ENCODE data around the gene LRRC43.

LRRC43 gene

DNA sequence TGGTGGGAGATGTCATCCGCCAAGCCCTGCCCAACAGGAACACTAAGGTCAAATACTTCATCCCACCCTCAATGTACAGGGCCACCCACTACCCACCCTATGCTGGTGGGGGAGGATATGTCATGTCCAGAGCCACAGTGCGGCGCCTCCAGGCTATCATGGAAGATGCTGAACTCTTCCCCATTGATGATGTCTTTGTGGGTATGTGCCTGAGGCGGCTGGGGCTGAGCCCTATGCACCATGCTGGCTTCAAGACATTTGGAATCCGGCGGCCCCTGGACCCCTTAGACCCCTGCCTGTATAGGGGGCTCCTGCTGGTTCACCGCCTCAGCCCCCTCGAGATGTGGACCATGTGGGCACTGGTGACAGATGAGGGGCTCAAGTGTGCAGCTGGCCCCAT lies 24.1 kb downstream of the LRRC43 start:
- Histone ChIP-seq H3K4me3 (ENCODE audit: low read depth in 1 of 2, low read length in 2 of 2) (no peak overlapping the region), H3K9me3 (ENCODE audit: control insufficient read depth in 1 of 2, low read length in 2 of 2) (no peaks in the 10 kb centered on the region), H3K27me3 (ENCODE audit: low read depth, low read length) (peaks cover 18% of the 10 kb centered on the region), H3K27ac (ENCODE audit: low read length) (no peak overlapping the region), H3K36me3 (ENCODE audit: control insufficient read depth in 1 of 2, insufficient read depth in 2 of 2, low read length in 2 of 2) (peaks cover 14 to 30% of the 10 kb centered on the region in 2 donors), H3K4me1 (ENCODE audit: control insufficient read depth in 1 of 2, insufficient read depth in 2 of 2, low read length in 2 of 2) (peaks cover 0 to 12% of the 10 kb centered on the region in 2 donors)

DNA sequence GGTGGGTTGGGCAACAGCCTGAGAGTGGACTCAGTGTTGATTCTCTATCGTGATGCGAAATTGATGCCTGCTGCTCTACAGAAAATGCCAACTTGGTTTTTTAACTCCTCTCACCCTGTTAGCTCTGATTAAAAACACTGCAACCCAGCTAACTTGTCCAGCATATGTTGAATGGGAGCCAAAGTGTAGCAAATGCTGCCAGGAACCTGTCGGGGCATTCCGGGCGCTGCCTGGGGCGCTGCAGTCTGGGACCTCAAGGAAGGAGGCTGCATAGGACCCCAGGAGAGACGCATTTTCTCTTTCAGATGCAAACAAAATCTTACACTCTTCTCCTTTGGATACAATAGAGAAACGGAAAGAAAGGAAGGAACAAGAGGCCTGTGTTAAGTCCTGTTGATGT lies 24.5 kb downstream of the LRRC43 start:
- Histone ChIP-seq H3K27me3 (ENCODE audit: low read depth, low read length) (peaks cover 18% of the 10 kb centered on the region), H3K4me1 (ENCODE audit: control insufficient read depth in 1 of 2, insufficient read depth in 2 of 2, low read length in 2 of 2) (peaks cover 0 to 12% of the 10 kb centered on the region in 2 donors), H3K27ac (ENCODE audit: low read length) (no peak overlapping the region), H3K36me3 (ENCODE audit: control insufficient read depth in 1 of 2, insufficient read depth in 2 of 2, low read length in 2 of 2) (peaks cover 18 to 34% of the 10 kb centered on the region in 2 donors), H3K9me3 (ENCODE audit: control insufficient read depth in 1 of 2, low read length in 2 of 2) (no peaks in the 10 kb centered on the region), H3K4me3 (ENCODE audit: low read depth in 1 of 2, low read length in 2 of 2) (no peak overlapping the region)

GRCh38 chr12:122208073-122208820 lies 25.3 kb downstream of the LRRC43 start:
- Histone ChIP-seq H3K27ac (ENCODE audit: low read length) (no peak overlapping the region), H3K9me3 (ENCODE audit: control insufficient read depth in 1 of 2, low read length in 2 of 2) (no peaks in the 10 kb centered on the region), H3K4me3 (ENCODE audit: low read depth in 1 of 2, low read length in 2 of 2) (no peak overlapping the region), H3K27me3 (ENCODE audit: low read depth, low read length) (peaks cover 14% of the 10 kb centered on the region), H3K36me3 (ENCODE audit: control insufficient read depth in 1 of 2, insufficient read depth in 2 of 2, low read length in 2 of 2) (peaks cover 23 to 42% of the 10 kb centered on the region in 2 donors), H3K4me1 (ENCODE audit: control insufficient read depth in 1 of 2, insufficient read depth in 2 of 2, low read length in 2 of 2) (peaks cover 0 to 7% of the 10 kb centered on the region in 2 donors)

DNA sequence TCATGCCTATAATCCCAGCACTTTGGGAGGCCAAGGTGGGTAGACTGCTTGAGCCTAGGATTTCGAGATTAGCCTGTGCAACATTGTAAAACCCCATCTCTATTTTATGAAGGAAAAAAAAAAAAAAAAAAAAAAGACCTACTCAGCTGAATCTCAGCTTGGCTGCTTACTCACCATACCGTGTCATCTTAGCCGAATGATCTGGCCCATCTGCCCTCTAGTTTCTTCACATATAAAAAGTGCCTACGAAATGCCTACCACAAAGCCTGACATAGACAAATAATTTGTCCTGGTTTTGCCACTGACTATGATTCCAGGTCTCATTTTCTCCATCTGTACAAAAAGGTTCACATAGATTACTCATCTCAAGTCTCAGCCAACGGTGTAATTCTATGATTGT lies 32.8 kb downstream of the LRRC43 start:
- Histone ChIP-seq H3K27me3 (ENCODE audit: low read depth, low read length) (no peaks in the 10 kb centered on the region), H3K4me3 (ENCODE audit: low read depth in 1 of 2, low read length in 2 of 2) (no peak overlapping the region), H3K27ac (ENCODE audit: low read length) (no peak overlapping the region), H3K36me3 (ENCODE audit: control insufficient read depth in 1 of 2, insufficient read depth in 2 of 2, low read length in 2 of 2) (peaks cover 45 to 76% of the 10 kb centered on the region in 2 donors), H3K9me3 (ENCODE audit: control insufficient read depth in 1 of 2, low read length in 2 of 2) (no peaks in the 10 kb centered on the region), H3K4me1 (ENCODE audit: control insufficient read depth in 1 of 2, insufficient read depth in 2 of 2, low read length in 2 of 2) (no peaks in the 10 kb centered on the region)

DNA sequence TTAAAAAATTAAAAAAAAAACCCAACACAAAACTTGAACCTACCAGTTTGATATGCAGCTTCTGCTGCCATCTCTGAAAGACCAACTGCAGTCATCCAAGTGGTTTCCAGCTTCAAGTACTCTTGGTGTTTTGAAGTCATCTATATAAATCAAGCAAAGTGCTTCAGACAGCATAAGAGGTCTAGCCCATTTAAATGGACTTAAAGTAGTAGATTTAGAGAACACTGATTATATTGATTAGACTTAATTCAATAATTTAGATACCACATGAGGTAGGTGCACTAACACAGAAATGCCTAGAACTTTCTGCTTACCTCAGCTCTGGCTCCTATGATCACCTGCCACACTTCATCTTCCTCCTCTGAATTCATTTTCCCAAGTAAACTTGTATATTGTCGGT lies 33.5 kb downstream of the LRRC43 start:
- no peaks in the 10 kb centered on the region for H3K9me3 ChIP-seq (ENCODE audit: control insufficient read depth in 1 of 2, low read length in 2 of 2)
- H3K4me3 ChIP-seq (ENCODE audit: low read depth in 1 of 2, low read length in 2 of 2) = no peak overlapping the region
- no peaks in the 10 kb centered on the region for H3K4me1 ChIP-seq (ENCODE audit: control insufficient read depth in 1 of 2, insufficient read depth in 2 of 2, low read length in 2 of 2)
- H3K27ac ChIP-seq (ENCODE audit: low read length) = no peak overlapping the region
- no peaks in the 10 kb centered on the region for H3K27me3 ChIP-seq (ENCODE audit: low read depth, low read length)
- peaks cover 52 to 78% of the 10 kb centered on the region in 2 donors for H3K36me3 ChIP-seq (ENCODE audit: control insufficient read depth in 1 of 2, insufficient read depth in 2 of 2, low read length in 2 of 2)

DNA sequence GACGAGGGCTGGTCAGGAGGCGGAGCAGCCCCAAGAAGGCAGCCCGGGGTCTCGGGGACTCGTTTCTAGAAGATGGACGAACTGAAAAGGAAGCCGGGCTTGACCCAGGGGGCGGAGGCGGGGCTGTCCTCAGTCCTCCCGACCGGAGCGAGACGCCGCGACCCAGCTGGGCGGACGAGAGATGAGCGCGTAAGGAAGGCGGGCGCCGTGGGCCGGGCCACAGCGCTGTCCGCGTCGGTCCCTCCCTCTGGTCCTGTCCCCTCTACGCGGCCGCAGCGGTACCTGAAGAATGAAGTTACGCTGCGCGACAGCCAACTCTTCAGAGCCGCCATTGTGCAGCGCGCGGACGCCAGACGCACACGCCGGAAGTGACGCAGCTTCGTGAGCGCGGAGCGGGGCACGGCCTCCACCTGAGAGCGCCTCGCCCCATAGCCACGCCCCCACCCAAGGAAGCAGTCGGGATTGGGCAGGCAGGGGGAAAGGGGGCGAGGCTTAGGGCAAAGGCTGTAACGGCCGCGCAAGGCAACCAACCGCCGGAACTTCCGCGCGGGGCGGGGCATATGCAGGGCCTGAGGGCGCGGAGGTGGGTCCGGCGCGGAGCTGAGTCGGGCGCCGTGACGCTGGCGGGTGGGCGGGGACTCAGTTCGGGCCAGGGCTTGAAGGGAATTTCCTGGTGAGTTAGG lies 42.9 kb downstream of the LRRC43 start, which contains the start of gene DIABLO:
TSS of gene DIABLO (minus strand) at position 370 of the 683 bp plus-strand sequence. CDS start at position 332, 38 bp downstream.
- Histone ChIP-seq H3K36me3 (ENCODE audit: control insufficient read depth in 1 of 2, insufficient read depth in 2 of 2, low read length in 2 of 2) (peaks cover 20 to 41% of the 10 kb centered on the region in 2 donors), H3K4me1 (ENCODE audit: control insufficient read depth in 1 of 2, insufficient read depth in 2 of 2, low read length in 2 of 2) (peaks cover 14 to 29% of the 10 kb centered on the region in 2 donors), H3K27me3 (ENCODE audit: low read depth, low read length) (no peaks in the 10 kb centered on the region), H3K9me3 (ENCODE audit: control insufficient read depth in 1 of 2, low read length in 2 of 2) (no peaks in the 10 kb centered on the region), H3K27ac (ENCODE audit: low read length) (peak within 1 kb of the TSS; percentile 87), H3K4me3 (ENCODE audit: low read depth in 1 of 2, low read length in 2 of 2) (peak within 1 kb of the TSS; percentile 84 to 92)

GRCh38 chr12:122226366-122227125 lies 43.6 kb downstream of the LRRC43 start:
- Histone ChIP-seq H3K27me3 (ENCODE audit: low read depth, low read length) (no peaks in the 10 kb centered on the region), H3K9me3 (ENCODE audit: control insufficient read depth in 1 of 2, low read length in 2 of 2) (no peaks in the 10 kb centered on the region), H3K4me3 (ENCODE audit: low read depth in 1 of 2, low read length in 2 of 2) (peak overlapping the region; percentile 16 to 65), H3K4me1 (ENCODE audit: control insufficient read depth in 1 of 2, insufficient read depth in 2 of 2, low read length in 2 of 2) (peaks cover 14 to 29% of the 10 kb centered on the region in 2 donors), H3K27ac (ENCODE audit: low read length) (no peak overlapping the region), H3K36me3 (ENCODE audit: control insufficient read depth in 1 of 2, insufficient read depth in 2 of 2, low read length in 2 of 2) (peaks cover 20 to 42% of the 10 kb centered on the region in 2 donors)

- Histone ChIP-seq H3K27me3 (ENCODE audit: low read depth, low read length) (no peaks in the 10 kb centered on the region), H3K36me3 (ENCODE audit: control insufficient read depth in 1 of 2, insufficient read depth in 2 of 2, low read length in 2 of 2) (peaks cover 26 to 40% of the 10 kb centered on the region in 2 donors), H3K27ac (ENCODE audit: low read length) (no peak overlapping the region), H3K9me3 (ENCODE audit: control insufficient read depth in 1 of 2, low read length in 2 of 2) (no peaks in the 10 kb centered on the region), H3K4me3 (ENCODE audit: low read depth in 1 of 2, low read length in 2 of 2) (no peak overlapping the region), H3K4me1 (ENCODE audit: control insufficient read depth in 1 of 2, insufficient read depth in 2 of 2, low read length in 2 of 2) (peaks cover 14 to 29% of the 10 kb centered on the region in 2 donors)
These were observed 44.4 kb downstream of the LRRC43 start for GRCh38 chr12:122227341-122227740.

DNA sequence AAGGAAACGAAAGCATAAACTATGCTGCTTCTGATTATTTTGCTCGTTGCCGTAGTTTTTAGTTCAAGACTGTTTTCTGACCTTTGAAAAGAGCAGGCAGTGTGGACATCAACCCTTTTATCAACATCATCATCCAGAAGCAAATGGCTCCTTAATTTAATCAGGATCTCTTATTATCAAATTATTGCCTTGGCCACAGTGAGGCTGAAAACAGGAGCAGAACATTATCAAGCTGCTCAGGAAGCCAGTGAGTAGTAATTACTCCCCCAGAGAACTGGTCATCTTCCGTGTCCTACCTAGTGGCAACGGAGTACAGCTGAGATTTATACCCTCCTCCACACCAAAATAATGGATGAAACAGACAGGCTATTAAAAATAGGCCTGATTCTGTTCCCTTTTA lies 45.2 kb downstream of the LRRC43 start:
- H3K9me3 ChIP-seq (ENCODE audit: control insufficient read depth in 1 of 2, low read length in 2 of 2) = no peaks in the 10 kb centered on the region
- H3K36me3 ChIP-seq (ENCODE audit: control insufficient read depth in 1 of 2, insufficient read depth in 2 of 2, low read length in 2 of 2) = peaks cover 32 to 44% of the 10 kb centered on the region in 2 donors
- no peaks in the 10 kb centered on the region for H3K27me3 ChIP-seq (ENCODE audit: low read depth, low read length)
- H3K4me3 ChIP-seq (ENCODE audit: low read depth in 1 of 2, low read length in 2 of 2) = no peak overlapping the region
- H3K27ac ChIP-seq (ENCODE audit: low read length) = no peak overlapping the region
- H3K4me1 ChIP-seq (ENCODE audit: control insufficient read depth in 1 of 2, insufficient read depth in 2 of 2, low read length in 2 of 2) = peaks cover 14 to 29% of the 10 kb centered on the region in 2 donors

DNA sequence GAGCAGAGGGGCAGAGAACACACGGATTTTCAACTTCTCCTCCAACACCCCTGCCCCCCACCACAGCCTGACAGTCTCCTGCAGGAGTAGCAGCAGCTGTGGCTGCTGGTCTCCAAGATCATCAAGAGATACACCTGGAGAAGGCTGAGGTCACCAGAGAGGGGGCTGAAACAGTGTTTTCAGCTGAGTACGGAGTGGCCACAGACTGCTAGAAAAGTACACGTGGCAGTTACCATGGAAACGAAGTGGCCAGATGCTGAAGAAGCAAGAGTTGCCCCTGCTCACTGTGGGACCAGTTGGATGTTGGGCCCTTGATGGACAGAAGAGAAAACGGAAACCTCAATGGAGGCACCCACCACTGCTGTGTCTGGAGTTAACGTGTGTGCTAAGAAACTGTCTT lies 47.9 kb downstream of the LRRC43 start:
- Histone ChIP-seq H3K4me3 (ENCODE audit: low read depth in 1 of 2, low read length in 2 of 2) (no peak overlapping the region), H3K4me1 (ENCODE audit: control insufficient read depth in 1 of 2, insufficient read depth in 2 of 2, low read length in 2 of 2) (peaks cover 4 to 8% of the 10 kb centered on the region in 2 donors), H3K27ac (ENCODE audit: low read length) (no peak overlapping the region), H3K27me3 (ENCODE audit: low read depth, low read length) (no peaks in the 10 kb centered on the region), H3K9me3 (ENCODE audit: control insufficient read depth in 1 of 2, low read length in 2 of 2) (no peaks in the 10 kb centered on the region), H3K36me3 (ENCODE audit: control insufficient read depth in 1 of 2, insufficient read depth in 2 of 2, low read length in 2 of 2) (peaks cover 43 to 55% of the 10 kb centered on the region in 2 donors)

DNA sequence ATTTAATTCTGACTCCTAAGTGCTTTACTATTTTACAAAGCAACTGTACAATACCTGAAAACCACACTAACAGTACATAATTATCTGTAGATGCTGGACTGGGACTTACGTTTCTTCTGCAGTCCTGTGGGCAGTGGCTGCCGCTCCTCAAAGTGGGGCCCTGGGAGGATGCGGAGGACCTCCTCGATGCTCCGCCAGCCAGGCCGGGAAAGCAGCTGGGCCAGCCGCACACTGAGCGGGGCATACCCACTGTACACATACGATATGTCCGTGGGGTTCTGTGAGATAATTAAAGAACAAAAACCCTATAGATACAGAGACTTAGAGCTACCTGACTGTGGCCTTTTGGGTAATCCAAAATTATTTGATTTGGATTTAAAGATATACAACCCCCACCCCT lies 49.8 kb downstream of the LRRC43 start:
- Histone ChIP-seq H3K36me3 (ENCODE audit: control insufficient read depth in 1 of 2, insufficient read depth in 2 of 2, low read length in 2 of 2) (peaks cover 47 to 65% of the 10 kb centered on the region in 2 donors), H3K4me1 (ENCODE audit: control insufficient read depth in 1 of 2, insufficient read depth in 2 of 2, low read length in 2 of 2) (no peaks in the 10 kb centered on the region), H3K27me3 (ENCODE audit: low read depth, low read length) (no peaks in the 10 kb centered on the region), H3K4me3 (ENCODE audit: low read depth in 1 of 2, low read length in 2 of 2) (no peak overlapping the region), H3K27ac (ENCODE audit: low read length) (no peak overlapping the region), H3K9me3 (ENCODE audit: control insufficient read depth in 1 of 2, low read length in 2 of 2) (no peaks in the 10 kb centered on the region)
